ENCODE results near the gene SLC24A1.

DNA sequence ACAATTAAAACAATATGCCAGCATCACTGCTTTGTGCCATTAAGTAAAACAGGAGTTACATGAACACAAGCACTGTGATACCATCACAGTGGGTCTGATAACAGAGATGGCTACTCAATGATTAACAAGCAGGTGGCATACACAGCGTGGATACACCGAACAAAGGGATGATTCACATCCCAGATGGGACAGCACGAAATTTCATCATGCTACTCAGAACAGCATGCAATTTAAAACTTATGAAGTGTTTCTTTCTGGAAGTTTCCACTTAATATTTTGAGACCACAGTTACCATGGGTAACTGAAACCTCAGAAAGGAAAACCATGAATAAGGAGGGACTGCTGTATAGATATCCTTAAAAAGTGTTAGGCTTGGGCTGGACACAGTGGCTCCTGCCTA, 44.5 kb downstream of the SLC24A1 start:
- TF ChIP-seq, protein P1, sequence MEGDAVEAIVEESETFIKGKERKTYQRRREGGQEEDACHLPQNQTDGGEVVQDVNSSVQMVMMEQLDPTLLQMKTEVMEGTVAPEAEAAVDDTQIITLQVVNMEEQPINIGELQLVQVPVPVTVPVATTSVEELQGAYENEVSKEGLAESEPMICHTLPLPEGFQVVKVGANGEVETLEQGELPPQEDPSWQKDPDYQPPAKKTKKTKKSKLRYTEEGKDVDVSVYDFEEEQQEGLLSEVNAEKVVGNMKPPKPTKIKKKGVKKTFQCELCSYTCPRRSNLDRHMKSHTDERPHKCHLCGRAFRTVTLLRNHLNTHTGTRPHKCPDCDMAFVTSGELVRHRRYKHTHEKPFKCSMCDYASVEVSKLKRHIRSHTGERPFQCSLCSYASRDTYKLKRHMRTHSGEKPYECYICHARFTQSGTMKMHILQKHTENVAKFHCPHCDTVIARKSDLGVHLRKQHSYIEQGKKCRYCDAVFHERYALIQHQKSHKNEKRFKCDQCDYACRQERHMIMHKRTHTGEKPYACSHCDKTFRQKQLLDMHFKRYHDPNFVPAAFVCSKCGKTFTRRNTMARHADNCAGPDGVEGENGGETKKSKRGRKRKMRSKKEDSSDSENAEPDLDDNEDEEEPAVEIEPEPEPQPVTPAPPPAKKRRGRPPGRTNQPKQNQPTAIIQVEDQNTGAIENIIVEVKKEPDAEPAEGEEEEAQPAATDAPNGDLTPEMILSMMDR (IDR thresholded peaks at IDR 0.05), result no peak
- TF ChIP-seq POLR2A (IDR thresholded peaks at IDR 0.05), result no peak

All from adrenal gland (tissue), 5 donors.